HuH-7.5 (cell line): Measurements from ENCODE around the gene KCNK4.

ENCODE experiments used
- DNase-seq: peaks from one replicate; pipeline ENCODE4 v3.0.0; 2011; ENCODE audit warnings: low spot score

KCNK4 gene

DNA sequence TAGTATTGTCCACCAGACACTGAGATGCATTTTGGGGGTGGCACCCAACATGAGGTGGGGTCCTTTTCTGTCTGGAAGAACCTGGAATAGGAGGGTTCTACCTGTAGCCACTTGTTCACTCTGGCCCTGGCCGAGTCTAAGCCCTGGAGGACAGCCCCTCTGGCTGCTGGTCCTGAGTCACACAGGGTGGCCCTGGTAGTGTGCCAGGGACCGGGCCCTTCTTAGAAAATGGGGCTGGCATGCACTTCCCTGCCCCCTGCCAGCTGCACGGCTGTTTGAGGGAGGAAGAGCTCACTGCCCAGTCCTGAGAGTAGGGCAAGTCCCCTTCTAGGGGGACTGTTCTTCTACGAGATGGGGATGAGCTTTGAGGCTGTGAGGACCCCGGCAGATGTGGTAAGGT lies 37.6 kb upstream of the KCNK4 start:
- DNase-seq: no peak

- no peak for DNase-seq
These were observed 36.8 kb upstream of the KCNK4 start for GRCh38 chr11:64254326-64254725.

DNA sequence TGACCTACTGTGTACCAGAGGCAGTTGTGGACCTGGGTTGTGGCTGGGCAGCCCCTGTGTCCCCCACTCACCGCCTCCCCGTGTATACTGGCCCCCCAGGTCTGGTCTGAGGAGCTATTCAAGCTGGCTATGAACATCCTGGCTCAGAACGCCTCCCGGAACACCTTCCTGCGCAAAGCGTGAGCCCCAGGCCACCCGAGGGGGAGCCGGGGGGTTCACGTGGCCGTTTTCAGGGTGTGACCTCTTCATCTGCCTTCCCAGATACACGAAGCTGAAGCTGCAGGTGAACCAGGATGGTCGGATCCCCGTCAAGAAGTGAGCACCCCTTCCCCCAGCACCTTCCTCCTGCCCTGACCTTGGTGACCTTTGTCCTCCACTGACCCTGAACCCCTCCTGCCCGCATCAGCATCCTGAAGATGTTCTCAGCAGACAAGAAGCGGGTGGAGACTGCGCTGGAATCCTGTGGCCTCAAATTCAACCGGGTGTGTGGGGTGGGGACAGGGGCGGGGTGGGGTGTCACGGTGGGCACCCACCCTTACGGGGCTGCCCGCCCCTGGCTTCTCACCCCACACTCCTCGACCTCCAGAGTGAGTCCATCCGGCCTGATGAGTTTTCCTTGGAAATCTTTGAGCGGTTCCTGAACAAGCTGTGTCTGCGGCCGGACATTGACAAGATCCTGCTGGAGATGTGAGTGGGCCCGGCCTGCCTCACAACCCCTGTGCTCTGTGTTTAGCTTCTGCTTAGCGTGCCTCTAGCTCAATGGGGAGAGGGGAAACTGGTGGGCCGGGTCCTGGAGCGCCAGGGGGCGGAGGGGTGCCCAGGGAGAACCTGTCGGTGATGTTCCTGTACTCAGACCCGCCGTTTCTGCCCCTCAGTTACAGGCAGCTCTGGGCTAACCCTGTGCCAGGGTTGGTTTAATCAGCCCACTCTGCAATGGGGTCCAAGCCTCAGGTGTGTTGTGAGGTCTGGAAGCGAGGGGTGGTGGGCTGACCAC lies 35.7 kb upstream of the KCNK4 start:
- no peak for DNase-seq

GRCh38 chr11:64256300-64256699 lies 34.8 kb upstream of the KCNK4 start:
- no peak for DNase-seq

GRCh38 chr11:64258356-64258755 lies 32.7 kb upstream of the KCNK4 start:
- no peak for DNase-seq

- DNase-seq: no peak
These were observed 32.1 kb upstream of the KCNK4 start for GRCh38 chr11:64258946-64259532.

GRCh38 chr11:64259533-64260067 lies 31.5 kb upstream of the KCNK4 start:
- no peak for DNase-seq

DNA sequence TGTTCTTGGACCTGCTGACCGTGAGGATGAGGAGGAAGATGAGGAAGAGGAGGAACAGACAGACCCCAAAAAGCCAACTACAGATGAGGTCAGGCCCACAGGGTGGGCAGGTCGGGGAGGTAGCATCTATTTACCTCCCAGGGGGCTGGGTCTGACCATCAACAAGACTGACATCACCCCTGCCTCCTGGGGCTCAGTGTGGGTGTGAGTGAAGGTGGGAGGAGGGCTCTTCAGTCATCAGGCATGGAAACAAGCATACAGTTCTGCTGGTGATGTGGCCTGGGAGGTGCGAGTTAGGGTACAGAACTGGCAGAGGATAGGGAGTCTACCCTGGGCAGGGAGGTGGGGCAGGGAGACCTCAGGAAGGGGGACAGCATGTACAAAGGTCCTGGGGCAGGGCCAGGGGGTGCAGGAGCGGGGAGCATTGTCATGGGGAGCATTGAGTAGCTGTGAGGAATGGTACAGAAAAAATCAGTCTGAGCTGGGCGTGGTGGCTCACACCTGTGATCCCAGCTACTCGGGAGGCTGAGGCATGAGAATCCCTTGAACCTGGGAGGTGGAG lies 30.9 kb upstream of the KCNK4 start:
- no peak for DNase-seq

- no peak for DNase-seq
These were observed 29.5 kb upstream of the KCNK4 start for GRCh38 chr11:64261556-64262080.

DNA sequence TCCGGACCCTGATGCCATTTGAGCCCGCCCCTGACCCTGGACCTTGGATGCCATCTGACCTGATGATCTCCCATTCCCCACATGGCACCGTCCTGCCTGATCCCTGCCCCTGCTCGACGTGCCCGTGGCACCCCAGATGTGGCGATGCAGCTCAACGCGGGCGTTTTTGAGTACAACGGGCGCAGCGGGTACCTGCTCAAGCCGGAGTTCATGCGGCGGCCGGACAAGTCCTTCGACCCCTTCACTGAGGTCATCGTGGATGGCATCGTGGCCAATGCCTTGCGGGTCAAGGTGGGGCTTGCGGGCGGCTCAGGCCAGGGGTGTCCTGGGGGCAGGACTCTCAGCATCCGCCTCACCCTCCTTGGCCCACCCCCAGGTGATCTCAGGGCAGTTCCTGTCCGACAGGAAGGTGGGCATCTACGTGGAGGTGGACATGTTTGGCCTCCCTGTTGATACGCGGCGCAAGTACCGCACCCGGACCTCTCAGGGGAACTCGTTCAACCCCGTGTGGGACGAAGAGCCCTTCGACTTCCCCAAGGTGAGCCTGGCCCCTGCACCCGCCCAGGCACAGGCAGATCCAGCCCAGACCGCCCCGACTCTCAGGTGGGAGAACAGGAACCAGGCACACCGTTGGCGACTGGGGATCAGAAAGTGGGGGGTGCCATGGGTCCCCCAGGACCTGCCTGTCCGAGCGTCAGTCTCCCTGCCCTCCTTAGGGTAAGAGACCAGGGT lies 28.7 kb upstream of the KCNK4 start:
- DNase-seq: no peak

DNA sequence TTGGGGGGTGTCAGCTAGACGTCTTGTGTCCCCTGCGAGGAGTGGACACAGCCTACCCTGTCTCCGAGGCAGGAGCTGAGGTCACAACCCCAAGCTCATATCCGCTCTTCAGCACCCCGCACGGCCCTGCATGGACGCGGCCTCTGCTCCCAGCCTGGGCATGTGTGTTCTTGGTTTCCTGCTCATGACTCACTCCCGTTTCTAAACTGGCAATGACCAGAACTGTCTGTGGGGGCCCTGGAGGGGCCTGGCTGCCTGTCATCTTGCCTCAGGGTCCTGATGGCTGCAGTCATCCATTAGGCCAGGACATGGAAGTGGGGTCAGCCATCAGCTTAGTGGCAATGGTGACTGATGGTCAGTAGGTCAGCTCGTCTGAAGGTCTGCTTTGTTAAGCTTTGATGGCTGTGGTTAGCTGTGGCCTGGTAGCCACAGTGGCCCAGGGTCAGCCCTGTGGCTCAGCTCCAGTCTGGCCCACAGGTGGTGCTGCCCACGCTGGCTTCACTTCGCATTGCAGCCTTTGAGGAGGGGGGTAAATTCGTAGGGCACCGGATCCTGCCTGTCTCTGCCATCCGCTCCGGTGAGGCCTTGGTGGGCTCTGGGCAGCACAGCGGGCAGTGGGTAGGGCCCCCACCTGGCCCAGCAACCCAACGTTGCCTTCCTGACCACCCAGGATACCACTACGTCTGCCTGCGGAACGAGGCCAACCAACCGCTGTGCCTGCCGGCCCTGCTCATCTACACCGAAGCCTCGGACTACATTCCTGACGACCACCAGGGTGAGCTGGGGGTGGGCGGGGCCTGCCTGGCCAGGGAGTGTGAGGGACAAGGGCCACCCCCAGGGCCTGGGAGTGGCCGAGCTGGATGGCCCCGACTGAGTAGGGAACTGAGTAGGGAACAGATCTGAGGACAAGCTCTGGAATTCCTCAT lies 27.8 kb upstream of the KCNK4 start:
- DNase-seq: no peak

DNA sequence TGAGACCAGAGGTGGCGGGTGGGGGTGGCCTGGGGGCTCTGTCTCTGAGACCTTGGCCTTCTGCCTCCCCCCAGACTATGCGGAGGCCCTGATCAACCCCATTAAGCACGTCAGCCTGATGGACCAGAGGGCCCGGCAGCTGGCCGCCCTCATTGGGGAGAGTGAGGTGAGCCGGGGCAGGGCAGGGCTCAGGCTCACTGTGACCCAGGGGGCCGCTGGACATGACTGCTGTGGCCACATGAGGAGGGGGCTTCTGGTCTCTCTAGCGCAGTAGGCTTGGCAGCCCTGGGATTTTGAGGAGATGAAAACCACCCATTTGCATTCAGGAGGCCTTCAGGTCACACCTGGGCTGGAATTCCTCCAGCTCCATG lies 27.2 kb upstream of the KCNK4 start:
- DNase-seq: no peak

- no peak for DNase-seq
These were observed 26.7 kb upstream of the KCNK4 start for GRCh38 chr11:64264371-64264852.

GRCh38 chr11:64265176-64266160 lies 25.6 kb upstream of the KCNK4 start:
- DNase-seq: no peak

DNA sequence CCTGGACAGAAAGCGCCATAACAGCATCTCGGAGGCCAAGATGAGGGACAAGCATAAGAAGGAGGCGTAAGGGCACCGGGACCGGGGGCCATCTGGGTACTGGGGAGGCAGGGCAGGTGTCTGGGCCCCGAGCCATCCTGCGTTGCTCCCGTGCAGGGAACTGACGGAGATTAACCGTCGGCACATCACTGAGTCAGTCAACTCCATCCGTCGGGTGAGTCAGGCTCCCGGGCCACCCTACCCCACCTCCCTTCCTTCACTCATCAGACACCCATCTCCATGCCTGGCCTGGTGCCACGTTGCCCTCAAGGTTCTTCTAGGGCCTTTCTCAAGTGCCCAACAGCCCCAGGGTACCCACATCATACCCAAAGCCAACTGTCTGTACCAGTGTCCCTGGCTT lies 24.8 kb upstream of the KCNK4 start:
- no peak for DNase-seq

- no peak for DNase-seq
These were observed 23.7 kb upstream of the KCNK4 start for GRCh38 chr11:64267207-64267945.

DNA sequence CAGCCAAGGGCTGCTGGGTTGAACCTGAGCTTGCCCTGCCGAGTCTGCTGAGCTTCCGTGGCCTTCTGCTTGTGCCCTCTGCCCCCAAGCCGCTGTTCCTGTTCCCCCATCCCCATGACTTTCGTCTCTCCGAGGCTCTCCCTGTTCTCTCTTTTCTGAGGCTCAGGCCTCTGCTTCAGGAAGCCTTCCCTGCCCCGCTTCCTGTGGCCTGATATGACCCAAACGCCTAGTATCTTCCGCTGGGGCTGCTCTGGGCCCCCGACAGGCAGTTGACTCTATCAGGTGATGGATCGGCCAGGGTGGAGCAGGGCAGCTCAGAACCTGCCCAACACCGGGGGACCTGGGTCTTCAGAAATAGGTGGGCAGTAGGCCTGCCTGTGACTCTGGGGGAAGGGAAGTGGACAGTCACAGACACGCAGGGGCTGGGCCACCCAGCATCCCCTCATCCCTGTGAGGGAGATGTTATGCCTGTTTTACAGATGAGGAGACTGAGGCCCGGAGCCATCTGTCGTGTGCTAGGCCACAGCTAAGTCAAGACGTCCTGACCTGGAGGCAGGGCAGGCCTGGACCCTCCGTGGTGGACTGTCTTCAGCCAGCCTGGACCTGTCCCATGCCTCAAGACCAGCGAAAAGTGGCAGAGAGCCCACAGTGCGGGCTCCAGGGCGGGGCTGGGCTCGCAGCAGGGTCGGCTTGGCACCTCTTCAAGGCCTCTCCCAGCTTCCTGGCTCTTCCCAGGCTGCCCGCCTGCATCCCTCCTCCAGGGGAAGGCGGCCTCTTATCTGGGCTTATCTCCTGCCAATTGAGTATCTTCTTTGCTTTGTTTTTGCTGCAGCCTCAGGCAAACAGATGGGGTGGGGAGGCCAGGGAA lies 22.8 kb upstream of the KCNK4 start:
- no peak for DNase-seq
